ENCODE measurements around the gene LRMDA. TPM values are rescaled to one million over a fixed set of nuclear protein-coding genes. Genes with fewer than 3 reads are reported as not detected.

The LRMDA gene
- total and polyA plus RNA-seq, 2 donors from 2014 or later, result 23.2 to 48.6 TPM

GRCh38 chr10:75538144-75538543, 106.7 kb downstream of the LRMDA start:
- DNase-seq (no peak), FAIRE-seq (no peak)
- TF ChIP-seq CTCF (IDR thresholded peaks at IDR 0.05; ENCODE audit: borderline replicate concordance, extremely low read depth, insufficient read depth), result no peak
- no peaks in the 10 kb centered on the region for H3K27me3 ChIP-seq (ENCODE audit: control insufficient read depth, insufficient read depth, low read length)
- no peak overlapping the region for H3K9ac ChIP-seq (ENCODE audit: low read length in 3 of 3)
- H3K27ac ChIP-seq (ENCODE audit: low read depth in 2 of 2, low read length in 2 of 2), result no peak overlapping the region
- intact Hi-C loops (cut with DNase I), result no loop called here
- no peaks in the 10 kb centered on the region for H3K36me3 ChIP-seq (ENCODE audit: control insufficient read depth in 2 of 3, insufficient read depth in 3 of 3, low read length in 3 of 3)
- no peak overlapping the region for H3K4me3 ChIP-seq (ENCODE audit: low read length in 3 of 3)
- H3K4me1 ChIP-seq (ENCODE audit: control insufficient read depth in 2 of 3, insufficient read depth in 2 of 3, low read depth in 1 of 3, low read length in 3 of 3), result peaks cover 0 to 3% (median 0%) of the 10 kb centered on the region in 3 donors
- H3K9me3 ChIP-seq (ENCODE audit: control insufficient read depth in 2 of 3, insufficient read depth in 1 of 3, low read length in 3 of 3), result no peaks in the 10 kb centered on the region

GRCh38 chr10:75538765-75539164, 107.3 kb downstream of the LRMDA start:
- DNase-seq, result no peak
- Histone ChIP-seq H3K9ac (ENCODE audit: low read length in 3 of 3) (no peak overlapping the region), H3K27me3 (ENCODE audit: control insufficient read depth, insufficient read depth, low read length) (no peaks in the 10 kb centered on the region), H3K27ac (ENCODE audit: low read depth in 2 of 2, low read length in 2 of 2) (no peak overlapping the region), H3K9me3 (ENCODE audit: control insufficient read depth in 2 of 3, insufficient read depth in 1 of 3, low read length in 3 of 3) (no peaks in the 10 kb centered on the region), H3K4me1 (ENCODE audit: control insufficient read depth in 2 of 3, insufficient read depth in 2 of 3, low read depth in 1 of 3, low read length in 3 of 3) (peaks cover 0 to 3% (median 0%) of the 10 kb centered on the region in 3 donors), H3K4me3 (ENCODE audit: low read length in 3 of 3) (no peak overlapping the region), H3K36me3 (ENCODE audit: control insufficient read depth in 2 of 3, insufficient read depth in 3 of 3, low read length in 3 of 3) (no peaks in the 10 kb centered on the region)
- TF ChIP-seq CTCF (IDR thresholded peaks at IDR 0.05; ENCODE audit: borderline replicate concordance, extremely low read depth, insufficient read depth), result no peak
- intact Hi-C loops (cut with DNase I), result no loop called here
- FAIRE-seq, result no peak

GRCh38 chr10:75540357-75540966, 109.0 kb downstream of the LRMDA start:
- no peaks in the 10 kb centered on the region for H3K36me3 ChIP-seq (ENCODE audit: control insufficient read depth in 2 of 3, insufficient read depth in 3 of 3, low read length in 3 of 3)
- FAIRE-seq, result no peak

More at GRCh38 chr10:75540357-75540966, 109.0 kb downstream of the LRMDA start:
- Histone ChIP-seq H3K4me3 (ENCODE audit: low read length in 3 of 3) (no peak overlapping the region), H3K4me1 (ENCODE audit: control insufficient read depth in 2 of 3, insufficient read depth in 2 of 3, low read depth in 1 of 3, low read length in 3 of 3) (peaks cover 0 to 3% (median 3%) of the 10 kb centered on the region in 3 donors), H3K9ac (ENCODE audit: low read length in 3 of 3) (no peak overlapping the region), H3K27ac (ENCODE audit: low read depth in 2 of 2, low read length in 2 of 2) (no peak overlapping the region), H3K27me3 (ENCODE audit: control insufficient read depth, insufficient read depth, low read length) (no peaks in the 10 kb centered on the region), H3K9me3 (ENCODE audit: control insufficient read depth in 2 of 3, insufficient read depth in 1 of 3, low read length in 3 of 3) (no peaks in the 10 kb centered on the region)
- DNase-seq, result peak in 2 of 5 donors; percentile 41 to 44
- TF ChIP-seq CTCF (IDR thresholded peaks at IDR 0.05; ENCODE audit: borderline replicate concordance, extremely low read depth, insufficient read depth), result no peak
- intact Hi-C loops (cut with DNase I), result no loop called here
